MM.1S (cell line): Measurements from ENCODE around the gene GHRH.

Source experiments
- CTCF ChIP-seq: fragments of 300-600 bp; sonication (generic); IDR thresholded peaks from 2 replicates; pipeline ENCODE4 v1.5.1; 2016; ENCODE audit warnings: antibody characterized with exemption, low read length, mixed read lengths
- EZH2 ChIP-seq: fragments of 300-600 bp; sonication (generic); optimal IDR thresholded peaks from 2 replicates; pipeline ENCODE3; 2017; ENCODE audit warnings: low read depth, mild to moderate bottlenecking, antibody characterized with exemption, low read length, mixed read lengths

GRCh38 chr20:37260923-37261322 lies 691 bp downstream of the GHRH start:
- TF ChIP-seq CTCF (no peak), EZH2 (no peak)
